ENCODE measurements around the gene LTK. TPM values are rescaled to one million over a fixed set of nuclear protein-coding genes. Genes with fewer than 3 reads are reported as not detected.

Gene LTK
- total RNA-seq, 1 experiment from 2014 or later: 9.2 TPM

GRCh38 chr15:41511899-41512369 lies 1.7 kb downstream of the LTK start:
- ChIA-PET POLR2A (no interaction called here), CTCF (interaction anchor here (1.0 kb wide), 1 partner anchor 263 kb away, joined by 3 read pairs; the partner anchor contains the start of gene MAPKBP1), RAD21 (ENCODE audit: low non-redundant PET in 1 of 2, low total read pairs in 2 of 2, uncharacterized antibody in 2 of 2, unreplicated experiment in 2 of 2) (no interaction called here)
- intact Hi-C loops (cut with micrococcal nuclease): no loop called here
- BruUV-seq (replicated peaks): no TSS peak
- Histone ChIP-seq H3K27ac (ENCODE audit: low read depth, low read length) (no peak overlapping the region), H3K79me2 (ENCODE audit: insufficient read depth, low read length) (no peaks in the 10 kb centered on the region), H2AFZ (ENCODE audit: low read depth, low read length, poor library complexity, severe bottlenecking) (no peak overlapping the region), H3K9me2 (ENCODE audit: insufficient read depth) (no peaks in the 10 kb centered on the region), H3K4me3 (replicated peaks in 1 of 2; ENCODE audit: low read depth in 1 of 2, low read length in 2 of 2) (no peak overlapping the region), H3K9ac (ENCODE audit: low read length) (no peak overlapping the region), H3K4me2 (ENCODE audit: low read length) (no peak overlapping the region), H3K9me3 (ENCODE audit: control insufficient read depth in 1 of 2, insufficient read depth in 1 of 2, low read depth in 1 of 2, low read length in 2 of 2) (no peaks in the 10 kb centered on the region), H3K4me1 (ENCODE audit: control insufficient read depth in 1 of 2, insufficient read depth in 2 of 2, low read length in 2 of 2) (peaks cover 25 to 42% of the 10 kb centered on the region in 2 experiments), H4K20me1 (ENCODE audit: insufficient read depth) (no peaks in the 10 kb centered on the region), H3K27me3 (ENCODE audit: insufficient read depth, low read length) (no peaks in the 10 kb centered on the region), H3K36me3 (ENCODE audit: control insufficient read depth in 1 of 2, insufficient read depth in 2 of 2, low read length in 2 of 2) (no peaks in the 10 kb centered on the region)
- DNase-seq (ENCODE audit: low read depth, low spot score): no peak
- TF ChIP-seq SP1 (IDR thresholded peaks at IDR 0.05; ENCODE audit: low read depth): no peak
- no peak for TF ChIP-seq EZH2 (IDR thresholded peaks at IDR 0.05)
- TF ChIP-seq ZNF274 (IDR thresholded peaks at IDR 0.05; ENCODE audit: low read depth, low read length): no peak
- no peak for TF ChIP-seq POLR2A (IDR thresholded peaks at IDR 0.05; ENCODE audit: borderline replicate concordance, extremely low read depth, insufficient read depth, insufficient read length)
- no peak for TF ChIP-seq ZFX (IDR thresholded peaks at IDR 0.05)
- TF ChIP-seq FOSL1 (IDR thresholded peaks at IDR 0.05; ENCODE audit: low read depth): no peak
- TF ChIP-seq EZH2phosphoT487 (IDR thresholded peaks at IDR 0.05; ENCODE audit: borderline replicate concordance): no peak
- TF ChIP-seq JUND (IDR thresholded peaks at IDR 0.05): no peak
- TF ChIP-seq POLR2AphosphoS5 (IDR thresholded peaks at IDR 0.05; ENCODE audit: low read depth, low read length): no peak
- TF ChIP-seq EGR1 (IDR thresholded peaks at IDR 0.05; ENCODE audit: low read depth): no peak
- no peak for TF ChIP-seq CTCF (IDR thresholded peaks at IDR 0.05 in 2 of 3, conservative IDR thresholded peaks at IDR 0.05 in 1 of 3; ENCODE audit: borderline replicate concordance in 1 of 3, insufficient read depth in 1 of 3, low read depth in 2 of 3, low read length in 2 of 3)
- TF ChIP-seq RAD21 (IDR thresholded peaks at IDR 0.05; ENCODE audit: low read depth): no peak
- TF ChIP-seq SRF (IDR thresholded peaks at IDR 0.05; ENCODE audit: low read depth): no peak
- no peak for TF ChIP-seq CBX3 (IDR thresholded peaks at IDR 0.05; ENCODE audit: low read depth)
- TF ChIP-seq ATF3 (IDR thresholded peaks at IDR 0.05): no peak
- TF ChIP-seq ZBTB33 (IDR thresholded peaks at IDR 0.05; ENCODE audit: extremely low read depth, insufficient replicate concordance, low read length): no peak
- TF ChIP-seq ELF1 (IDR thresholded peaks at IDR 0.05; ENCODE audit: borderline replicate concordance, low read depth): no peak
- TF ChIP-seq SIN3A (IDR thresholded peaks at IDR 0.05; ENCODE audit: low read depth): no peak
- ATAC-seq: no peak

Data from HCT116 (cell line).